ENCODE results near the gene BCR.

BCR gene

DNA sequence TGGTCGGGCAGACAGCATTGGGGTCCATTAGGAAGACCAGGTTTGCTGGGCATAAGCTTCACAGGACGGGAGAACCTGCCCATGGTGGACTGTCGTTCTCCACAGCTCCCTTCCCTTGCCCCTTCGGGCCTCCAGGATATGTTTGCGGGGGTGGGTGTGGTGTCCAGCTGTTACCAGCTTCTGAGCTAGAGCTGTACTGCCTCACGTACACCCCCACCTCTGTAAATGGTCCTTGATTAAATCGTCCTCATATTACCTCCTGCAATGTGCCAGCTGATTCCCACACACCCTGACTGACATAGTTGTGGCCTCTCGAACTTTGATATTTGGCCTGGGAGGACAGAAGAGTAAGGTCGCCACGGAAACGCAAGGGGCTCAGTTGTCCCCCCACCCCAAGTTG is 16.2 kb upstream of the BCR start:
- no peaks in the 10 kb centered on the region for H3K9me3 ChIP-seq (ENCODE audit: control insufficient read depth, low read depth, low read length)
- no peak overlapping the region for H3K9ac ChIP-seq (ENCODE audit: low read length)
- H3K4me1 ChIP-seq (ENCODE audit: control insufficient read depth, low read depth, low read length), result peaks cover 11% of the 10 kb centered on the region
- no peaks in the 10 kb centered on the region for H3K27me3 ChIP-seq (ENCODE audit: control insufficient read depth, insufficient read depth, low read length)
- H3K4me3 ChIP-seq (ENCODE audit: low read length), result no peak overlapping the region
- no peaks in the 10 kb centered on the region for H3K36me3 ChIP-seq (ENCODE audit: control insufficient read depth, low read depth, low read length)
- H3K27ac ChIP-seq (ENCODE audit: low read length), result no peak overlapping the region

DNA sequence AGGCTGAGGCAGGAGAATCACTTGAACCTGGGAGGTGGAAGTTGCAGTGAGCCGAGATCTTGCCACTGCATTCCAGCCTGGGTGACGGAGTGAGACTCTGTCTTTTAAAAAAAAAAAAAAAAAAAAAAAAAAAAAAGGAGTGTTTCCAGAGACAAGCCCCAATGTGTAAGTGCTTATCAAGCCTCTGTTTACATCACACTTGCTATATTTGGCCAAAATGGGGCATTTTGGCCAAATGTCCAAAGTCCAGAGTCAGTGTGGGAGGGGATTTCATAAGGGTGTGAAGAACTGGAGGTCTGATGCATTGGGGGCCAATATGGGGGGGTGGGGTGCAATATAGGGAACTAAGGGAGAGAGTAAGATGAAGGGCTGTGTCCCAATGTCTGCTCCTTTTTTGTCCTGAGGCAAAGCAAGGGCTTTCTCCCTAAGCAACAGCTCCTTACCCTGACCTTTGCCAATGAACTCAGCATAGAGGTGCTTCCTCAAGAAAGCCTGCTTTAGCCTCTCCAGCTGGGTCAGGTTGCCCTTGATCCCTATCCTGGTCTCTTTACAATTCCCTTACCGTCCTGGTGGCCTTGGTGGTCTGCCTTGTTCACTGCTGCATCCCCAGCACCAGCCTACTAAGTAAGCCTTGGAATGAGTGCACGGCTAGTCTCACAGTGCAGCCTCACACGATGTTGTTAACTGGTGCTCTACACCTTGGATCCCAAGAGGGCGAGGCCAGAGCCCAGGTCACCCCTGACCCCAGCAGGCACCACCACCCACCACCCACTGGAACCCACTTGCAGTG is 14.1 kb upstream of the BCR start:
- H3K4me1 ChIP-seq (ENCODE audit: control insufficient read depth, low read depth, low read length), result peaks cover 11% of the 10 kb centered on the region
- H3K4me3 ChIP-seq (ENCODE audit: low read length), result no peak overlapping the region
- no peaks in the 10 kb centered on the region for H3K27me3 ChIP-seq (ENCODE audit: control insufficient read depth, insufficient read depth, low read length)
- H3K27ac ChIP-seq (ENCODE audit: low read length), result no peak overlapping the region
- no peaks in the 10 kb centered on the region for H3K36me3 ChIP-seq (ENCODE audit: control insufficient read depth, low read depth, low read length)
- H3K9ac ChIP-seq (ENCODE audit: low read length), result no peak overlapping the region
- H3K9me3 ChIP-seq (ENCODE audit: control insufficient read depth, low read depth, low read length), result no peaks in the 10 kb centered on the region

DNA sequence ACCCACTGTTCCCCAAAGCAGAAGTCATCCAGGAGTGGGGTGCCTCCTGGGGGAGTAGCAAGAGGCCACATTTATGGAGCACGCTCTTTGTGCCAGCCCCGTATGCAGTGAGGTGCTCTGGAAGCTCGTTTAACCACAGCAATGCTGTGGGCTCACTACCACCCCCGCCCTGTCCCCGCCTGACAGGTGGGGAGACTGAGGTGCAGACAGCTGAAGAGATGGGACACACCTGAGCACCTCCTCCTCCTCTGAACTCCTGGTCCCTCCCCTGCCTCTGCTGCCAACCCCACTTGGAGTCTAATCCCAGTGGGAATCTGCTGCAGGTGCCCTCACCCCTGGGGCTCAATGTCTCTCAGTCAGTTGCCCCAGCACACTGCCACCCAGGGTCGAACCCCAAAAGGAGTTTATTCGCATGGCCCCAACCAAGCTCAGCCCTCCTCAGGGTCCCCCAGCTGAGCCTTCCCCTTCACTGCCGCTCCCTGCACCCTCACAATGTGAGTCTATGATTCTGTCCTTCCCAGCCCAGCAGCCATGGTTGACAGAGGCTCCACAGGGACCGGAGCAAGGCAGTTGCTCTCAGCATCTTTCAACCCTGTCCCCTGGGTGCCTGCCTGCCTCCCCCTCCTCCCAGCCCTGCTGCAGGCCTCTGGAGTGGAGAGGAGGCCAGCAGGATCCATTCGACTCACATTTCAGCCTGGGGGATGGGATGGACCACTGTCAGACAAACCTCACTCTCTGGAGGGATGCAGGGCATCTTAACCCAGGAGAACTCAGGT is 13.3 kb upstream of the BCR start:
- Histone ChIP-seq H3K9me3 (ENCODE audit: control insufficient read depth, low read depth, low read length) (no peaks in the 10 kb centered on the region), H3K27ac (ENCODE audit: low read length) (no peak overlapping the region), H3K27me3 (ENCODE audit: control insufficient read depth, insufficient read depth, low read length) (no peaks in the 10 kb centered on the region), H3K36me3 (ENCODE audit: control insufficient read depth, low read depth, low read length) (no peaks in the 10 kb centered on the region), H3K4me3 (ENCODE audit: low read length) (no peak overlapping the region), H3K4me1 (ENCODE audit: control insufficient read depth, low read depth, low read length) (peaks cover 11% of the 10 kb centered on the region), H3K9ac (ENCODE audit: low read length) (no peak overlapping the region)

DNA sequence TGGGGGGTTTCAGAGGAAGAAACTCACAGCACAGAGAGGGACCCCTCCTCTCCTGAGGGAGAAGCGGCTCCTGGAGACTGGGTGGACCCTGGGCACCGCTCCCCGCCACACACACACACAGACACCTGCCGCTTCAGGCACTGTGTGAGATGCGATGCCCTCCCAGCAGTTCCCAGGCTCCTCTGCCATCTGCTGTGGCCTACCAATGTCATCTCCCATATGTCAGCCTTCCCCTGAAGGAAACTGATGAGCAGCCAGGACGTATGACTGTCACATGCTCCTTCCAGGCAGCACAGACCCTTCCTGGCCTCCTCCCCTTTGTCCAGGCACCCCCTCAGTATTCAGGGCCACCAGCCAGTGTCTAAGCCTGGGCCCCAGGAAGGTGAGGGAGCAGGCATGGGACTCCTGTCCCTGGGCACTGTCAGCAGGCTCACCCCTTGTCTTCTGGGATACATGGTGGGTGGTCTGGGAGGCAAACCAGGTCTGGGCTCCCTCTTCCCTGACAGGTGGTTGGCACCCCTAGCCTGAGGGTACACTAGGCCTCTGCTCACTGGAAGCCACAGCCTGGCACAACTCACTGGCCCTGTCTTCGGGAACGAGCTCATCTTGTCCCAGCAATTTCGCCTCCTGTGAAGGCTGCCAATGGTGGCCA is 11.8 kb upstream of the BCR start:
- Histone ChIP-seq H3K9ac (ENCODE audit: low read length) (no peak overlapping the region), H3K36me3 (ENCODE audit: control insufficient read depth, low read depth, low read length) (no peaks in the 10 kb centered on the region), H3K9me3 (ENCODE audit: control insufficient read depth, low read depth, low read length) (no peaks in the 10 kb centered on the region), H3K4me1 (ENCODE audit: control insufficient read depth, low read depth, low read length) (peaks cover 11% of the 10 kb centered on the region), H3K27me3 (ENCODE audit: control insufficient read depth, insufficient read depth, low read length) (no peaks in the 10 kb centered on the region), H3K27ac (ENCODE audit: low read length) (no peak overlapping the region), H3K4me3 (ENCODE audit: low read length) (no peak overlapping the region)

DNA sequence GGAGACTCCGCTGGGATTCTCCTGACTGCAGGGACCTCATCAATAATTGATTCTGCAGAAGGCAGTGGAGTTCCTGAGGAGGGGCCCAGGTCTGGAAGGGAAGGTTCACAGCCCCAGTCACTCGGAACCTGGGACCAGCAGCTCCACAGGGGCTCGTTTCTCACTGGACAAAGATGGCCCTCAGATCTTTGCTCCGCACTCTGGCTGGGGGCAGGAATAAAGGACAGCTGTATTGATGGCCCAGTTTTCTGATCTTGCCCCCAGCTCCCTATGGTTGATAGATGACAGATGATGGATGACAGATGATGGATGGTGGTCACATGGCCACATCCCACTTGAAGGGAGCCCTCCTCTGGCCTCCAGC is 11.3 kb upstream of the BCR start:
- Histone ChIP-seq H3K4me1 (ENCODE audit: control insufficient read depth, low read depth, low read length) (peaks cover 11% of the 10 kb centered on the region), H3K4me3 (ENCODE audit: low read length) (no peak overlapping the region), H3K27ac (ENCODE audit: low read length) (no peak overlapping the region), H3K9me3 (ENCODE audit: control insufficient read depth, low read depth, low read length) (no peaks in the 10 kb centered on the region), H3K9ac (ENCODE audit: low read length) (no peak overlapping the region), H3K36me3 (ENCODE audit: control insufficient read depth, low read depth, low read length) (no peaks in the 10 kb centered on the region), H3K27me3 (ENCODE audit: control insufficient read depth, insufficient read depth, low read length) (no peaks in the 10 kb centered on the region)

DNA sequence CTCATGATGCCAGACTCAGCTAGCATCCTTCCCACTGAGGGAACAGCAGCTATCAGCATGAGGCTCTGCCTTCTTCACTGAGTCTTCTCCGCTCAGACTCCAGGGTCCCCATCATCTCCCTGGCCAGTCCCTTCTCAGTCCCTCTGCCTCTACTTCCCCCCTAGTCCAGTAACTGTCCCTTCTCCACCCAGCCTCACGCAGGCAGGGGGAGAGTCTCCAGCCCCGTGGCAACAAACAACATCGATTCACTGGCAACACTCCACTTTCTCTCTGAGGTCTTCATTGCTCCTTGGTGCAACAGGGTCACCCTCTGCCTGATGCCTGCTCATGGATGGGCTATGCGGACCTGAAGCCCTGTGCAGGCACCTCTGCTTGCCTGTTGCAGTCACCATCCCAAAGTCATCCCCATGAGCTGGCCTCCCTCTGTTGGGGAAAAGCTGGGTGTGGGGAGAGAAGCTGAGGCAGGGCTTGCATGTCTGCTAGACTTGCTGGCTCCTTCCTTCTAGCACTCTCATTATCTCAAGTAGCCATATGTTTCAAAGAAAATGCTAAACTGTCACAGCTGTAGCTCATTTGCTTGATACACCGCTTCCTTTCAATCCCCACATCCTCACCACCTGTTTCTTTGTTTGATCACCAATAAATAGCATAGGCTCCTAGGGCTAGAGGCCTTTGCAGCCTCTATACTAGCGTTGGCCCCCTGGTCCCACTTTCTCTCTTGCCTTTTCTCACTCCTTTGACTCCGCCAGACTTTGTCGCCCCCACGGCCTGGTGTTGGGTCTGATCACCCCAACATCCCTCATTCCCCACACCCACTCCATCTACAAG is 4.3 kb upstream of the BCR start:
- no peak overlapping the region for H3K9ac ChIP-seq (ENCODE audit: low read length)
- no peaks in the 10 kb centered on the region for H3K27me3 ChIP-seq (ENCODE audit: control insufficient read depth, insufficient read depth, low read length)
- H3K4me3 ChIP-seq (ENCODE audit: low read length), result no peak overlapping the region
- peaks cover 4% of the 10 kb centered on the region for H3K4me1 ChIP-seq (ENCODE audit: control insufficient read depth, low read depth, low read length)
- H3K27ac ChIP-seq (ENCODE audit: low read length), result no peak overlapping the region
- H3K9me3 ChIP-seq (ENCODE audit: control insufficient read depth, low read depth, low read length), result peaks cover 12% of the 10 kb centered on the region
- H3K36me3 ChIP-seq (ENCODE audit: control insufficient read depth, low read depth, low read length), result no peaks in the 10 kb centered on the region

DNA sequence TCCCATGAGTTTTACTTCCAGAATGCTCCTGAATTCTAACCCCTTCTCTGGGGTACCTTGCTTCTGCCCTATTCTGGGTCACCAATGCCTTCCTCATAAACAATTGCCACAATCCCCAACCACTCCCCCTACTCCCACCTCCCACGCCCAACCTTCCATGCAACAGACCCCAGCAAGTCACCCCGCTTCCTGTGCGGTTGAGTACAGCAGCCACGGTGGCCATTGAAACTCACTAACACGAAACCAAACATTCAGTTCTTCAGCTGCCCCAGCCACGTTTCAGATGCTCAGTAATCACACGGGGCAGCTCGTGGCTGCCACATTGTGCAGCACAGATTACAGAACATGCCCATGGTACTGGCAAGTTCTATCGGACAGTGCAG is 3.7 kb upstream of the BCR start:
- H3K4me3 ChIP-seq (ENCODE audit: low read length), result no peak overlapping the region
- H3K27me3 ChIP-seq (ENCODE audit: control insufficient read depth, insufficient read depth, low read length), result peaks cover 3% of the 10 kb centered on the region
- peaks cover 12% of the 10 kb centered on the region for H3K9me3 ChIP-seq (ENCODE audit: control insufficient read depth, low read depth, low read length)
- no peak overlapping the region for H3K27ac ChIP-seq (ENCODE audit: low read length)
- peaks cover 4% of the 10 kb centered on the region for H3K4me1 ChIP-seq (ENCODE audit: control insufficient read depth, low read depth, low read length)
- H3K36me3 ChIP-seq (ENCODE audit: control insufficient read depth, low read depth, low read length), result no peaks in the 10 kb centered on the region
- no peak overlapping the region for H3K9ac ChIP-seq (ENCODE audit: low read length)

DNA sequence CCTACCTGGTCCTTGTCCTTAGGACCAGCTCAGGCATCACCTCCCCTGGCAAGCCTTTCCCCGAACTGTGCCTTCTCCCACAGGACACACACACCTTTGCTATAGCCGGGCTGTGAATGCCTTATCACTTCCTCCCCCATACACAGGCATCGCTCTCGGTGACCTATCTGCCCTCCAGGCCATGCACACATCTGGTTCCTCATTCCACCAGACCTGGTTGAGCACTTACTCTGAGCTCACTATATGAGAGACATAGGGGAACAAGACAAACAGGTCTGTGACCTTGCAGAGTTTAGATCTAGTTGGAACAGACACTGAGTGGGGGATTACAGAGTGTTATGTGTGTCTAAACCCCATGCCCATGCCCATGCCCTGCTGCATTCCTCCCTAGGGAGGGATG is 3.1 kb upstream of the BCR start:
- no peak overlapping the region for H3K27ac ChIP-seq (ENCODE audit: low read length)
- no peaks in the 10 kb centered on the region for H3K36me3 ChIP-seq (ENCODE audit: control insufficient read depth, low read depth, low read length)
- peaks cover 12% of the 10 kb centered on the region for H3K9me3 ChIP-seq (ENCODE audit: control insufficient read depth, low read depth, low read length)
- peaks cover 9% of the 10 kb centered on the region for H3K27me3 ChIP-seq (ENCODE audit: control insufficient read depth, insufficient read depth, low read length)
- peaks cover 6% of the 10 kb centered on the region for H3K4me1 ChIP-seq (ENCODE audit: control insufficient read depth, low read depth, low read length)
- H3K9ac ChIP-seq (ENCODE audit: low read length), result no peak overlapping the region
- no peak overlapping the region for H3K4me3 ChIP-seq (ENCODE audit: low read length)

DNA sequence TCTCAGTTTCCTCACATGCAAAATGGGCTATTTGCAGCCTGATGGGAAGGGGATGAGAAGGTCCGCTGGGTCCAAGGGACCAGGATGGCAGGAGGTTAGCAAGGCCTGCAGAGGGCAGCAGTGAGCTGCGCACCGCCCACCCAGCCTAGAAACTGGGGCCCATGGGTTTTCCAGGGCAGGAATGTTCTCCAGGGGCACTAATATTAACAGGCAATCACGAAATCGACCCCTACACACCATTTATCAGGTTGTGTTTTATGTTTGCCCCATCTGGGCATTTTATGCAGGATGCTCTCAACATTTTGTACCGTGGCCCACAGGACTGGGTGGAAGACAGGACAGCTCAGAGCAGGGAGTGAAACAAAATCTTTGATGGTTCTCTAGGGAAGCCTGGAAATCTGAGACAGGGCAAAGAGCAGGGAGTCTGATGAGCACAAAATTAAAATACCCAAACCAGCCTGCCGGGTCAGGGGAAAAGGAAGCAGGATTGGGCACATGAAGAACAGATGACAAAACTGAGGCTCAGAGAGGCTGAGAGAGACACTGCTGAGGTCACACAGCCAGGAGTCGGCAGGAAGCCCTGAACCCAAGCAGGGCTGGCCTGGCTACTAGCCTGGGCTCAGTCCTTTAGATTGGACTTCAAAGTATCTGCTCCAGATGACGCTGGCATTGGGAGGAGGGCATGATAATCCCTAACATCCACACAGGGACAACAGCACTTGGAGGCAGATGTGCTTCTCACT is 1.6 kb upstream of the BCR start:
- no peak overlapping the region for H3K9ac ChIP-seq (ENCODE audit: low read length)
- peaks cover 18% of the 10 kb centered on the region for H3K4me1 ChIP-seq (ENCODE audit: control insufficient read depth, low read depth, low read length)
- H3K36me3 ChIP-seq (ENCODE audit: control insufficient read depth, low read depth, low read length), result no peaks in the 10 kb centered on the region
- peaks cover 11% of the 10 kb centered on the region for H3K27me3 ChIP-seq (ENCODE audit: control insufficient read depth, insufficient read depth, low read length)
- no peak overlapping the region for H3K4me3 ChIP-seq (ENCODE audit: low read length)
- no peak overlapping the region for H3K27ac ChIP-seq (ENCODE audit: low read length)
- peaks cover 12% of the 10 kb centered on the region for H3K9me3 ChIP-seq (ENCODE audit: control insufficient read depth, low read depth, low read length)

DNA sequence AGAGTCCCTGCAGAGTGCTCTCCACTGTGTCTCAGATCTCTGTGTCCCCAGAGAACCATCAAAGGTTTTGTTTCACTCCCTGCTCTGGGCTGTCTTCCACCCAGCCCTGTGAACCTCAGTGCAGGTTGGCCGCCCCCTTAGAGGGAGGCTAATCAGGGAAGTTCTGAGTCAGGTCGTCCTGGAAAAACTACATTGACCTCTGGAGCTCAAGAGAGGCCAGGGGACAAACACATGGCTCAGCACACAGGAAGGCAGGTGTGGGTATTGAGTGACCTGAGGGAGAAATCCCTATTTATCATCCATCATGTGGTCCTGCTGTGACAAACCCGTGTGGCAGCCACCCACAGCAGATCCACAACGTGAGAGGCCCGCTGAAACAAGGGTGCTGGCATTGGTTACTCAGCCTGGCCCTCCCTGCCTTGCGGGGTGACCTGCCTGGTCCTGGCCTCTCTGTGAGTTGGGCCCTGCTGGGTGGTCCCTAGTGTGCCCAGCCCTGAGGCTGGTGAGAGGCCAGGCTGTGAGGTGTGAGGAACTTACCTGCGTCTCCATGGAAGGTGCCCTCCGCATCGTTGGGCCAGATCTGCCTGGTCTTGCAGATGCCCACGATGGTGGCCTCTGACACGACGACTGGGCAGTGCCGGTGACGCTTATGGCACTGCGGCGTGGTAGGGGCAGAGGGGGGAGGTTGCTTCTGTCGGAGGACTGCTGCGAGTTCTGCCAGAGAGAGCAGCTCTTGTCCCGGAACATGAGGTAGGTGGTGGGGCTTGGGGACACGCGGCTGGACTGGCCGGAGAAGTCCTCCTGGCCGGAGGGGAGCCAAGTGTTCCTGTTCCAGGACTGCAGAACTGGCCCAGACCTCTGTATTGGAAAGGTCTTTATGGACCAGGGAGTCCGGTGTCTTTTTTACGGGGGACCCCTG is 669 bp upstream of the BCR start:
- Histone ChIP-seq H3K27me3 (ENCODE audit: control insufficient read depth, insufficient read depth, low read length) (peaks cover 11% of the 10 kb centered on the region), H3K9ac (ENCODE audit: low read length) (no peak overlapping the region), H3K4me1 (ENCODE audit: control insufficient read depth, low read depth, low read length) (peaks cover 28% of the 10 kb centered on the region), H3K9me3 (ENCODE audit: control insufficient read depth, low read depth, low read length) (peaks cover 12% of the 10 kb centered on the region), H3K27ac (ENCODE audit: low read length) (no peak overlapping the region), H3K36me3 (ENCODE audit: control insufficient read depth, low read depth, low read length) (no peaks in the 10 kb centered on the region), H3K4me3 (ENCODE audit: low read length) (peak overlapping the region; percentile 30)

Data from iPS-18a (cell line).